HepG2 (cell line): Measurements from ENCODE around the gene PCBP2. TPM values are rescaled to one million over a fixed set of nuclear protein-coding genes. Genes with fewer than 3 reads are reported as not detected.

Source experiments
- ATF5 ChIP-seq: sonication (generic); formaldehyde crosslinking; IDR thresholded peaks from 2 replicates; pipeline ENCODE4 v1.4.0; 2020; ENCODE audit warnings: mild to moderate bottlenecking, low read depth, missing genetic modification reagents
- ESRRA ChIP-seq: sonication (generic); formaldehyde crosslinking; IDR thresholded peaks from 2 replicates; pipeline ENCODE4 v1.5.1; 2020; ENCODE audit warnings: mild to moderate bottlenecking, low read depth, missing genetic modification reagents
- FOXJ3 ChIP-seq: sonication (generic); formaldehyde crosslinking; IDR thresholded peaks from 2 replicates; pipeline ENCODE4 v1.4.0; 2020; ENCODE audit warnings: missing genetic modification reagents, mild to moderate bottlenecking, borderline replicate concordance
- HNRNPH1 ChIP-seq: fragments of 200-400 bp; formaldehyde crosslinking; optimal IDR thresholded peaks from 2 replicates; pipeline ENCODE3; 2017; ENCODE audit warnings: mild to moderate bottlenecking, low read depth, low read length
- HNRNPL ChIP-seq: fragments of 200-400 bp; formaldehyde crosslinking; IDR thresholded peaks from 2 replicates; pipeline ENCODE4 v1.6.1; 2017; ENCODE audit warnings: mild to moderate bottlenecking, low read depth, low read length
- ISL2 ChIP-seq: sonication (generic); formaldehyde crosslinking; IDR thresholded peaks from 2 replicates; pipeline ENCODE4 v1.5.0; 2020; ENCODE audit warnings: missing genetic modification reagents
- JUNB ChIP-seq: sonication (generic); formaldehyde crosslinking; IDR thresholded peaks from 2 replicates; pipeline ENCODE4 v1.8.0; 2022; ENCODE audit warnings: missing genetic modification reagents, mild to moderate bottlenecking, borderline replicate concordance
- MIER3 ChIP-seq: IDR thresholded peaks from 2 replicates; pipeline ENCODE4 v1.6.1; 2016; ENCODE audit warnings: missing compliant biosample characterization, borderline replicate concordance
- PAWR ChIP-seq: sonication (generic); formaldehyde crosslinking; IDR thresholded peaks from 2 replicates; pipeline ENCODE4 v1.4.0; 2020; ENCODE audit warnings: missing genetic modification reagents, mild to moderate bottlenecking, borderline replicate concordance
- PRPF4 ChIP-seq: fragments of 200-400 bp; formaldehyde crosslinking; IDR thresholded peaks from 2 replicates; pipeline ENCODE4 v1.6.1; 2016; ENCODE audit warnings: low read length, low read depth; ENCODE audit not compliant: poor library complexity, severe bottlenecking
- ZNF296 ChIP-seq: sonication (generic); formaldehyde crosslinking; conservative IDR thresholded peaks from 2 replicates; pipeline ENCODE4 v1.5.0; 2020; ENCODE audit warnings: mild to moderate bottlenecking, missing genetic modification reagents
- ZSCAN22 ChIP-seq: sonication (generic); formaldehyde crosslinking; IDR thresholded peaks from 2 replicates; pipeline ENCODE4 v1.4.0; 2020; ENCODE audit warnings: mild to moderate bottlenecking, missing genetic modification reagents
- ZSCAN25 ChIP-seq: sonication (generic); formaldehyde crosslinking; IDR thresholded peaks from 2 replicates; pipeline ENCODE4 v1.8.0; 2022; ENCODE audit warnings: mild to moderate bottlenecking, missing genetic modification reagents
- polyA plus RNA-seq, 8 experiments: library from polyadenylated mRNA; depleted of rRNA in 3 of 8; stranded (reverse) in 7 of 8; unstranded in 1 of 8; fragments of >200 nt; fragmentation: Illumina TruSeq in 4 of 8; extraction: Trizol in 4 of 8; gene quantifications; 2 replicates each; pipeline versions ENCODE4 v1.2.1 to v1.2.3, GENCODE V29; 2011 to 2016; ENCODE audit warnings: low read depth in 4 of 8, missing spikeins in 1 of 8, mixed read lengths in 1 of 8; ENCODE audit not compliant: insufficient read depth in 1 of 8
- total RNA-seq, 5 experiments: library from RNA; depleted of rRNA; stranded (reverse); fragments of >200 nt; fragmentation: Illumina TruSeq; extraction: Trizol; gene quantifications; 2 replicates each; pipeline ENCODE4 v1.2.3, GENCODE V29; 2016; ENCODE audit warnings: low read depth in 1 of 5
- TF ChIP-seq, protein P1 (sequence below), 2 experiments: sonication (generic) in 1 of 2; formaldehyde crosslinking in 1 of 2; IDR thresholded peaks; 2 replicates each; pipeline versions ENCODE4 v1.4.0 to v1.6.1; 2016 to 2020; ENCODE audit warnings: borderline replicate concordance in 1 of 2, low read depth in 1 of 2, mild to moderate bottlenecking in 1 of 2, missing genetic modification reagents in 1 of 2
- TF ChIP-seq, protein P2 (sequence below): sonication (generic); formaldehyde crosslinking; IDR thresholded peaks from 2 replicates; pipeline ENCODE4 v1.5.0; 2020; ENCODE audit warnings: mild to moderate bottlenecking, missing genetic modification reagents
- TF ChIP-seq, protein P3 (sequence below): sonication (generic); formaldehyde crosslinking; IDR thresholded peaks from 2 replicates; pipeline ENCODE4 v1.5.0; 2020; ENCODE audit warnings: mild to moderate bottlenecking, missing genetic modification reagents, borderline replicate concordance

PCBP2 gene
- total and polyA plus RNA-seq, 2 of the 13 experiments (the other 11 are each of a cell fraction or from before 2014, with no cell fraction given), result 154 to 345 TPM

GRCh38 chr12:53500776-53501614, 49.1 kb downstream of the PCBP2 start, which contains the start of gene TARBP2 (continued):
- TF ChIP-seq, protein P1, sequence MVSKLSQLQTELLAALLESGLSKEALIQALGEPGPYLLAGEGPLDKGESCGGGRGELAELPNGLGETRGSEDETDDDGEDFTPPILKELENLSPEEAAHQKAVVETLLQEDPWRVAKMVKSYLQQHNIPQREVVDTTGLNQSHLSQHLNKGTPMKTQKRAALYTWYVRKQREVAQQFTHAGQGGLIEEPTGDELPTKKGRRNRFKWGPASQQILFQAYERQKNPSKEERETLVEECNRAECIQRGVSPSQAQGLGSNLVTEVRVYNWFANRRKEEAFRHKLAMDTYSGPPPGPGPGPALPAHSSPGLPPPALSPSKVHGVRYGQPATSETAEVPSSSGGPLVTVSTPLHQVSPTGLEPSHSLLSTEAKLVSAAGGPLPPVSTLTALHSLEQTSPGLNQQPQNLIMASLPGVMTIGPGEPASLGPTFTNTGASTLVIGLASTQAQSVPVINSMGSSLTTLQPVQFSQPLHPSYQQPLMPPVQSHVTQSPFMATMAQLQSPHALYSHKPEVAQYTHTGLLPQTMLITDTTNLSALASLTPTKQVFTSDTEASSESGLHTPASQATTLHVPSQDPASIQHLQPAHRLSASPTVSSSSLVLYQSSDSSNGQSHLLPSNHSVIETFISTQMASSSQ (IDR thresholded peaks at IDR 0.05; ENCODE audit: low read depth), result peak; percentile 39; the same call in 1 of the 2 replicates
- TF ChIP-seq, protein P1 (CRISPR knock-in tag; IDR thresholded peaks at IDR 0.05; ENCODE audit: borderline replicate concordance), result no peak
- no peak for TF ChIP-seq PRPF4
- TF ChIP-seq ESRRA, result no peak
- TF ChIP-seq HNRNPH1, result no peak
- TF ChIP-seq ZSCAN25 (CRISPR knock-in tag), result peak; percentile 19; the same call in 1 of the 2 replicates
- no peak for TF ChIP-seq JUNB
- TF ChIP-seq ATF5 (CRISPR knock-in tag), result no peak
- TF ChIP-seq, protein P2, sequence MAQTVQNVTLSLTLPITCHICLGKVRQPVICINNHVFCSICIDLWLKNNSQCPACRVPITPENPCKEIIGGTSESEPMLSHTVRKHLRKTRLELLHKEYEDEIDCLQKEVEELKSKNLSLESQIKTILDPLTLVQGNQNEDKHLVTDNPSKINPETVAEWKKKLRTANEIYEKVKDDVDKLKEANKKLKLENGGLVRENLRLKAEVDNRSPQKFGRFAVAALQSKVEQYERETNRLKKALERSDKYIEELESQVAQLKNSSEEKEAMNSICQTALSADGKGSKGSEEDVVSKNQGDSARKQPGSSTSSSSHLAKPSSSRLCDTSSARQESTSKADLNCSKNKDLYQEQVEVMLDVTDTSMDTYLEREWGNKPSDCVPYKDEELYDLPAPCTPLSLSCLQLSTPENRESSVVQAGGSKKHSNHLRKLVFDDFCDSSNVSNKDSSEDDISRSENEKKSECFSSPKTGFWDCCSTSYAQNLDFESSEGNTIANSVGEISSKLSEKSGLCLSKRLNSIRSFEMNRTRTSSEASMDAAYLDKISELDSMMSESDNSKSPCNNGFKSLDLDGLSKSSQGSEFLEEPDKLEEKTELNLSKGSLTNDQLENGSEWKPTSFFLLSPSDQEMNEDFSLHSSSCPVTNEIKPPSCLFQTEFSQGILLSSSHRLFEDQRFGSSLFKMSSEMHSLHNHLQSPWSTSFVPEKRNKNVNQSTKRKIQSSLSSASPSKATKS (CRISPR knock-in tag), result peak; percentile 57; the same call in 1 of the 2 replicates
- no peak for TF ChIP-seq ZSCAN22 (CRISPR knock-in tag)
- TF ChIP-seq FOXJ3, result peak; percentile 45
- peak; percentile 43; the same call in 1 of the 2 replicates for TF ChIP-seq HNRNPL
- no peak; the same call in 1 of the 2 replicates for TF ChIP-seq ISL2 (CRISPR knock-in tag)
- no peak for TF ChIP-seq ZNF296 (CRISPR knock-in tag)
- TF ChIP-seq MIER3 (CRISPR knock-in tag), result peak; percentile 27; the same call in 1 of the 2 replicates
- TF ChIP-seq, protein P3, sequence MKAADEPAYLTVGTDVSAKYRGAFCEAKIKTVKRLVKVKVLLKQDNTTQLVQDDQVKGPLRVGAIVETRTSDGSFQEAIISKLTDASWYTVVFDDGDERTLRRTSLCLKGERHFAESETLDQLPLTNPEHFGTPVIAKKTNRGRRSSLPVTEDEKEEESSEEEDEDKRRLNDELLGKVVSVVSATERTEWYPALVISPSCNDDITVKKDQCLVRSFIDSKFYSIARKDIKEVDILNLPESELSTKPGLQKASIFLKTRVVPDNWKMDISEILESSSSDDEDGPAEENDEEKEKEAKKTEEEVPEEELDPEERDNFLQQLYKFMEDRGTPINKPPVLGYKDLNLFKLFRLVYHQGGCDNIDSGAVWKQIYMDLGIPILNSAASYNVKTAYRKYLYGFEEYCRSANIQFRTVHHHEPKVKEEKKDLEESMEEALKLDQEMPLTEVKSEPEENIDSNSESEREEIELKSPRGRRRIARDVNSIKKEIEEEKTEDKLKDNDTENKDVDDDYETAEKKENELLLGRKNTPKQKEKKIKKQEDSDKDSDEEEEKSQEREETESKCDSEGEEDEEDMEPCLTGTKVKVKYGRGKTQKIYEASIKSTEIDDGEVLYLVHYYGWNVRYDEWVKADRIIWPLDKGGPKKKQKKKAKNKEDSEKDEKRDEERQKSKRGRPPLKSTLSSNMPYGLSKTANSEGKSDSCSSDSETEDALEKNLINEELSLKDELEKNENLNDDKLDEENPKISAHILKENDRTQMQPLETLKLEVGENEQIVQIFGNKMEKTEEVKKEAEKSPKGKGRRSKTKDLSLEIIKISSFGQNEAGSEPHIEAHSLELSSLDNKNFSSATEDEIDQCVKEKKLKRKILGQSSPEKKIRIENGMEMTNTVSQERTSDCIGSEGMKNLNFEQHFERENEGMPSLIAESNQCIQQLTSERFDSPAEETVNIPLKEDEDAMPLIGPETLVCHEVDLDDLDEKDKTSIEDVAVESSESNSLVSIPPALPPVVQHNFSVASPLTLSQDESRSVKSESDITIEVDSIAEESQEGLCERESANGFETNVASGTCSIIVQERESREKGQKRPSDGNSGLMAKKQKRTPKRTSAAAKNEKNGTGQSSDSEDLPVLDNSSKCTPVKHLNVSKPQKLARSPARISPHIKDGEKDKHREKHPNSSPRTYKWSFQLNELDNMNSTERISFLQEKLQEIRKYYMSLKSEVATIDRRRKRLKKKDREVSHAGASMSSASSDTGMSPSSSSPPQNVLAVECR (CRISPR knock-in tag), result peak; percentile 86; the same call in 1 of the 2 replicates
- TF ChIP-seq PAWR (CRISPR knock-in tag), result no peak
